ENCODE measurements around the gene ZNF74. TPM values are rescaled to one million over a fixed set of nuclear protein-coding genes. Genes with fewer than 3 reads are reported as not detected.

Gene ZNF74
- total RNA-seq, 1 donor from 2014 or later: 20.4 TPM

GRCh38 chr22:20434773-20435172 is 40.8 kb downstream of the ZNF74 start:
- DNase-seq (ENCODE audit: extremely low spot score, unreplicated experiment): no peak
- H3K4me1 Mint-ChIP-seq (ENCODE audit: unreplicated experiment): peaks cover 42% of the 10 kb centered on the region
- peak overlapping the region; percentile 38 for H3K4me3 Mint-ChIP-seq (ENCODE audit: unreplicated experiment)
- H3K36me3 Mint-ChIP-seq (ENCODE audit: unreplicated experiment): peaks cover 6% of the 10 kb centered on the region
- H3K9me3 Mint-ChIP-seq (ENCODE audit: unreplicated experiment): no peaks in the 10 kb centered on the region
- peak overlapping the region; percentile 69 for H3K27ac Mint-ChIP-seq (ENCODE audit: unreplicated experiment)
- H3K27me3 Mint-ChIP-seq (ENCODE audit: unreplicated experiment): no peaks in the 10 kb centered on the region
- TF ChIP-seq CTCF (IDR thresholded peaks at IDR 0.05): no peak

GRCh38 chr22:20435436-20436306 is 41.7 kb downstream of the ZNF74 start:
- H3K27ac Mint-ChIP-seq (ENCODE audit: unreplicated experiment): peak overlapping the region; percentile 69
- H3K4me1 Mint-ChIP-seq (ENCODE audit: unreplicated experiment): peaks cover 43% of the 10 kb centered on the region
- peaks cover 8% of the 10 kb centered on the region for H3K36me3 Mint-ChIP-seq (ENCODE audit: unreplicated experiment)
- H3K9me3 Mint-ChIP-seq (ENCODE audit: unreplicated experiment): no peaks in the 10 kb centered on the region
- no peak for DNase-seq (ENCODE audit: extremely low spot score, unreplicated experiment)
- peak overlapping the region; percentile 72 for H3K4me3 Mint-ChIP-seq (ENCODE audit: unreplicated experiment)
- no peak for TF ChIP-seq CTCF (IDR thresholded peaks at IDR 0.05)
- H3K27me3 Mint-ChIP-seq (ENCODE audit: unreplicated experiment): no peaks in the 10 kb centered on the region

- no peak for DNase-seq (ENCODE audit: extremely low spot score, unreplicated experiment)
- Mint-ChIP-seq H3K4me3 (ENCODE audit: unreplicated experiment) (peak overlapping the region; percentile 98), H3K36me3 (ENCODE audit: unreplicated experiment) (peaks cover 9% of the 10 kb centered on the region), H3K4me1 (ENCODE audit: unreplicated experiment) (peaks cover 44% of the 10 kb centered on the region), H3K9me3 (ENCODE audit: unreplicated experiment) (no peaks in the 10 kb centered on the region), H3K27ac (ENCODE audit: unreplicated experiment) (no peak overlapping the region), H3K27me3 (ENCODE audit: unreplicated experiment) (no peaks in the 10 kb centered on the region)
- no peak for TF ChIP-seq CTCF (IDR thresholded peaks at IDR 0.05)
These were observed 42.4 kb downstream of the ZNF74 start for GRCh38 chr22:20436307-20436767.

- H3K9me3 Mint-ChIP-seq (ENCODE audit: unreplicated experiment): no peaks in the 10 kb centered on the region
- H3K36me3 Mint-ChIP-seq (ENCODE audit: unreplicated experiment): peaks cover 9% of the 10 kb centered on the region
These were observed 43.0 kb downstream of the ZNF74 start for GRCh38 chr22:20436768-20437612.

More at GRCh38 chr22:20436768-20437612, 43.0 kb downstream of the ZNF74 start:
- DNase-seq (ENCODE audit: extremely low spot score, unreplicated experiment): no peak
- Mint-ChIP-seq H3K27me3 (ENCODE audit: unreplicated experiment) (no peaks in the 10 kb centered on the region), H3K27ac (ENCODE audit: unreplicated experiment) (peak overlapping the region; percentile 92), H3K4me1 (ENCODE audit: unreplicated experiment) (peaks cover 46% of the 10 kb centered on the region), H3K4me3 (ENCODE audit: unreplicated experiment) (peak overlapping the region; percentile 98)
- TF ChIP-seq CTCF (IDR thresholded peaks at IDR 0.05): no peak
